ENCODE data around the gene CIPC.

Gene CIPC

DNA sequence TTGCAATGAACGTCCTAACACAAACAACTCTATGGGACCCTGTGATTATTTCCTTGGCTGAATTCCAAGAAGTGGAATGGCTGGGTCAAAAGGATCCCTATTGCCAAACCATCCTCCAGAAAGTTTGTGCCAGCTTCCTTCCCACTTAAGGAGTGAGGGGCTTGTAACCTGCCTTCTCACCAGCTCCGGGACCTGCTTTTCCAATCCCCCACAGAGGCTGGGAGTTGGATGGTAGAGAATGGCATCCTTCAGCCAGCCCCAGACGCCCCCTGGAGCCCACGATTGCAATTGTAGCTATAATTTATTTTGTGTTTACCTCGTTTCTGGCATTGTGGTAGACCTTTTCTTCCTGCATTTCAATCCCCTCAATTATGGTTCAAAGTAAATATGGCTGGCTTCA lies 53.2 kb downstream of the CIPC start:
- DNase-seq (ENCODE audit: low read depth, low spot score): no peak

- DNase-seq (ENCODE audit: low read depth, low spot score): no peak
Measured at GRCh38 chr14:77151918-77152588, 54.0 kb downstream of the CIPC start.

DNA sequence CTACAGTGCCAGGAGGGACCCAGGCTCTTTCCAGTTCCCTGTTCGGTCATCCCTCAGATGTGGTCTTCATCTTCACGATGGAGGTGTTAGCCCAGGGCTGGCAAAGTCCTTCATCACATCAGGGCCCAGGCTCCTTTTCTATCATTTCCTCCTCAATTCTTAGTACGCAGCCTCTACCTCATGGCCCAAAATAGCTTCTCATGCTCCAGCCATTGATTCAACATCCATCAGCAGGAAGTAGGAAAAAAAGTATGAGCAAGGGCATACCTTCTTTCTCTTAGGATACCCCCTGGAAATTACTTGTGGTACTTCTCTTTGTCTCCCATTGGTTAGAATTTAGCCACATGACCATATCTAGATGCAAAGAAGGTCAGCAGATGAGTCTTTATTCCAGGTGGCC lies 55.7 kb downstream of the CIPC start:
- no peak for DNase-seq (ENCODE audit: low read depth, low spot score)

DNA sequence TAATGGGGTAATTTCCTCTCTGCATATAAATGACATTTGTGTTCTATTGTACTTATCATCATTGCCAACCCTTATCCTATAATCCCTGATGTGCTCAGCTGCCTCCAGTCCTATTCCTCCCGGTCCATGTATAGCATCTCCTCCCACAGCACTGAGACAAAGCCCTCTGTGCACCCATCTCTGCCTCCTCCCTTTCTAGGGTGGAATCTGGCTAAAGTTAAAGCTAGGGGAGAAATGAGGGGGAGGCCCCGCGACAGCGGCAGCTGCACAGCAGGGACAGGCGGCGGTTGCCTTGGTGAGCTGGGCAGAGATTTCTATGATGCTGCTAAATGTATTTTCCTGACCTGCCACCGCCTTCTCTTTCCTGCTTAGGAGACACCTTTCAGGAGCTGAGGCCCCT lies 56.4 kb downstream of the CIPC start:
- no peak for DNase-seq (ENCODE audit: low read depth, low spot score)

DNA sequence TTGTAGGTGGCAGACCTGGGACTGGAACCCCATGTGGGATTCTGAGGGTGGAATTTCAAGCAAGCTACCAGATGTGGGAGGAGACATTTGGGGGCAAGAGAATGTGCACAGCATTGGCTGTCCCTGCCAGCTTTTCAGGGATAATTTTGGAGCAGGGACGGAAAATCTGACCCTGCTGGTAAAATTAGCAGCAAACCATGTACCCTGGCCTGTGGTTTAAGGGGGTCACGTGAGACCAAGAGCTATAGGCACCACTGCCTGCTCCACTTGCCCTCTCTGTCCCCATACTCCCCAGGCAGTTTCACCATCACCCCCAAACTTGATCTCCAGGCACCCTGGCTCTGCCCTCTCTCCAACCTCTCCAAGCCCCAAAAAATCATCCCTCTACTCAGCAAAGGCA lies 57.0 kb downstream of the CIPC start:
- DNase-seq (ENCODE audit: low read depth, low spot score): no peak

GRCh38 chr14:77157740-77158139 lies 59.7 kb downstream of the CIPC start:
- DNase-seq (ENCODE audit: low read depth, low spot score): no peak

GRCh38 chr14:77158175-77158881 lies 60.3 kb downstream of the CIPC start:
- DNase-seq (ENCODE audit: low read depth, low spot score): no peak

DNA sequence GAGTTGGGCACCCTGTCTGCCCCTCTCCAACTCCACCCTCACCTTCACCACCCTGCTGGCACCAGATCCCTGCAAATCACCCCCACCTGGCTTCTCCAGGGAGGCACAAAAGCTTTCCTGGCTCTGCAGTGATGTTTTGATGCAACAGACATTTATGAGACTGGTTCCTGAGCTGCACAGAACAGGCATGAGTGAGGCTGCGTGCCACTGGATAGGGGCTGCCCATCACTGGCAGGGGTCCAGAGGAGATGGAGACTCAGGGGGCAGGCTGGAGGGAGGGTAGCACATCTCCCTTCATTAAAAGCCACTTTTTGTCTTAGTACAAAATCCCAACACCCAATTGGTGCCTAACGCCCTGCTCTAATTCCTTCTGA lies 60.8 kb downstream of the CIPC start:
- no peak for DNase-seq (ENCODE audit: low read depth, low spot score)

DNA sequence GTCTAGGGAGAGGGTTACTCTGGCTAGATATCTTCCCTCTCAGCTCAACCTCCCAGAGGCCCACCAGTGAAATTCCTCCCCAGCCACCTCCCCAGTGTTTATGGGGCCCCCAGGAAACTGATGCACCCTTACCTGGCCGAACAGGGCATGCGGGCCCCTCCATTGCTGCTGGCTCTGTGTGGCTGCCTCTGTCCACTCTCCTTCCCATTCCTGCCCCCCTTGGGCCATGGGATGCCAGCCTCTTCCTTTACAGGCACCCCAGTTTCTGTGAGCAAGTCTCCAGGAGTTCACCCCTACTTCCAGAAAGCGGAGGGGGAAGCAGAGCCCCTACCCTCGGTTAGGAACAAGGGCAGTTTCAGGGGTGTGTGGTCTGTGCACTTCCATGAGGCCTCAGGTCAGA lies 63.0 kb downstream of the CIPC start:
- DNase-seq (ENCODE audit: low read depth, low spot score): no peak
